Mucosa of rectum (tissue), 2 donors: ENCODE measurements around the gene PYDC1.
"Not testable (repeated sequence)": the region's sequence is repeated elsewhere in the genome, so short reads cannot be mapped to it uniquely, and the experiment has no call there.

Experiments
- H3K27ac ChIP-seq, 2 donors: one replicate each; pipeline ENCODE4 v1.7.0; 2013; ENCODE audit warnings: inconsistent platforms in 2 of 2, low read depth in 2 of 2, low read length in 2 of 2
- H3K27me3 ChIP-seq, 2 donors: one replicate each; pipeline ENCODE4 v1.7.0; 2013; ENCODE audit warnings: low read length in 2 of 2; ENCODE audit not compliant: control insufficient read depth in 2 of 2, insufficient read depth in 2 of 2
- H3K36me3 ChIP-seq, 2 donors: one replicate each; pipeline ENCODE4 v1.7.0; 2013; ENCODE audit warnings: low read length in 2 of 2; ENCODE audit not compliant: control insufficient read depth in 2 of 2, insufficient read depth in 2 of 2
- H3K4me1 ChIP-seq, 2 donors: one replicate each; pipeline ENCODE4 v1.7.0; 2013; ENCODE audit warnings: low read length in 2 of 2, mild to moderate bottlenecking in 1 of 2; ENCODE audit not compliant: control insufficient read depth in 2 of 2, insufficient read depth in 2 of 2
- H3K4me3 ChIP-seq, 2 donors: one replicate each; pipeline ENCODE4 v1.7.0; 2013; ENCODE audit warnings: low read length in 2 of 2
- H3K9ac ChIP-seq, 2 donors: one replicate each; pipeline ENCODE4 v1.7.0; 2013; ENCODE audit warnings: low read length in 2 of 2, low read depth in 1 of 2, mild to moderate bottlenecking in 1 of 2
- H3K9me3 ChIP-seq, 2 donors: one replicate each; pipeline ENCODE4 v1.7.0; 2013; ENCODE audit warnings: low read length in 2 of 2; ENCODE audit not compliant: control insufficient read depth in 2 of 2
- donor health status: healthy.
- donor health status: Normal muscosa, but diverticular disease.

Gene PYDC1

DNA sequence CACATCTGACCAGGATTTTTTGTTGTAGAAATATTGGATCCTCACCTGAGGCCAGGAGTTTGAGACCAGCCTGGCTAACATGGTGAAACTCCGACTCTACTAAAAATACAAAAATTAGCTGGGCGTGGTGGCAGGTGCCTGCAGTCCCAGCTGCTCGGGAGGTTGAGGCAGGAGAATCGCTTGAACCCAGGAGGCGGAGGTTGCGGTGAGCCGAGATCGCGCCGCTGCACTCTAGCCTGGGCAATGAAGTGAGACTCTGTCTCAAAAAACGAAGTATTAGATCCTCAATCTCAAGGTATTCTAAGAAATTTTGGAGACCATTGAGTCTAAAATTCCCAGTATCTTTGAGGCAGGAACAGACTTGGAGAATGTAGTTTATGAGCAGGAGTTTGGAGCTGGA, 21.1 kb downstream of the PYDC1 start:
- not testable (repeated sequence) for H3K4me1 ChIP-seq, H3K4me3 ChIP-seq, H3K9me3 ChIP-seq, H3K9ac ChIP-seq, H3K27ac ChIP-seq, H3K27me3 ChIP-seq
- H3K36me3 ChIP-seq, result peaks cover 47 to 55% of the 10 kb centered on the region in 2 donors

DNA sequence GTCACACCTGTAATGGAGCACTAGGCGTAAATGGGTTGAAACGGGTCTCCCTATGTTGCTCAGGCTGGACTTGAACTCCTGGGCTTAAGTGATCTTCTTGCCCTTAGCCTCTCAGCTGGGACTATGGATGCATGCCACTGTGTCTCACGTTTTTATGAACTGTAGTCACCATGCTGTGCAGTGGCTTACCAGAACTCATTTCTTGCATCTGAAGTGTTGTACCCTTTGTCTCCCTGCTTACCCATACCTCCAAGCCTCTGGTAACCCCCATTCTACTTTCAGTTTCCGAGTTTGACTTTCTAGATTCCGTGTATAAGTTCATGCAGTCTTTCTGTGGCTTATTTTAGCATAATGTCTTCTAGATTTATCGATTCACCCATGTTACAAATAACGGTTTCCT, 22.0 kb downstream of the PYDC1 start:
- no peak overlapping the region for H3K9ac ChIP-seq
- no peak overlapping the region for H3K4me3 ChIP-seq
- H3K36me3 ChIP-seq, result peaks cover 57 to 65% of the 10 kb centered on the region in 2 donors
- no peaks in the 10 kb centered on the region for H3K9me3 ChIP-seq
- H3K4me1 ChIP-seq, result peaks cover 0 to 4% of the 10 kb centered on the region in 2 donors
- no peak overlapping the region for H3K27ac ChIP-seq
- no peaks in the 10 kb centered on the region for H3K27me3 ChIP-seq

- no peak overlapping the region for H3K4me3 ChIP-seq
- H3K4me1 ChIP-seq, result peaks cover 0 to 2% of the 10 kb centered on the region in 2 donors
- H3K27me3 ChIP-seq, result no peaks in the 10 kb centered on the region
- H3K36me3 ChIP-seq, result peaks cover 63 to 74% of the 10 kb centered on the region in 2 donors
- H3K9ac ChIP-seq, result no peak overlapping the region
- no peak overlapping the region for H3K27ac ChIP-seq
- H3K9me3 ChIP-seq, result no peaks in the 10 kb centered on the region
Observed at GRCh38 chr16:31193874-31194273, 23.1 kb downstream of the PYDC1 start.

DNA sequence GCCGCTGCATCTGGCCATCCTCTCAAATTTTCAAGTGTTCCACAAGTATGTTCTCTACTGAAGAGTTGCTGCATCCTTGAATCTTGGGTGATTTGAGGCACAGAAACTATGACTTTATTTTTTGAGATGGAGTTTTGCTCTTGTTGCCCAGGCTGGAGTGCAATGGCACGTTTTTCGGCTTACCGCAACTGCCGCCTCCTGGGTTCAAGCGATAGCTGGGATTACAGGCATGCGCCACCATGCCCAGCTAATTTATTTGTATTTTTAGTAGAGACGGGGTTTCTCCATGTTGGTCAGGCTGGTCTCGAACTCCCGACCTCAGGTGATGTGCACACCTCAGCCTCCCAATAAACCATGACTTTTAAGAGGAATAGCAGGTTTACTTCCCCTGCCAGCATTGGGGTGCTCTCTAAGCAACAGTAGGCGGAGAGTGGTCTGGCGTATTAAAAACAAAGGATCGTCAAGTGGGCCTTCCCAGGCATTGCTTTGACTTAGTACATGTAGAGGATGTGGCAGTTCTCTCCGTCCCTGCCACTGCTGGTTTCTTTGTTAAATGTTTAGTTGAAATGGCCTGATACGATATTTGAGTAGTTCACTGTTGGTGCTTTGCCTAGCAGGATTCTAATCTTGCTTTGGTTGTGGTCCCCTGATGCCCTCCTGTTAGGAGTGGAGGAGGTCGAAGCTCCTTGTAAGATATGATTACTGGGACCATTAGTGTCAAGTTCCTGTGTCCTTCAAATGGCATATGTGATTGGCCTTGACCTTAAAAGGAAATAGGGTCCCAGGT, 23.9 kb downstream of the PYDC1 start:
- H3K4me3 ChIP-seq, result no peak overlapping the region
- no peaks in the 10 kb centered on the region for H3K27me3 ChIP-seq
- no peak overlapping the region for H3K27ac ChIP-seq
- no peaks in the 10 kb centered on the region for H3K9me3 ChIP-seq
- H3K4me1 ChIP-seq, result peaks cover 0 to 2% of the 10 kb centered on the region in 2 donors
- peaks cover 71 to 80% of the 10 kb centered on the region in 2 donors for H3K36me3 ChIP-seq
- no peak overlapping the region for H3K9ac ChIP-seq

- no peak overlapping the region for H3K4me3 ChIP-seq
- H3K36me3 ChIP-seq, result peaks cover 83 to 92% of the 10 kb centered on the region in 2 donors
- H3K27me3 ChIP-seq, result no peaks in the 10 kb centered on the region
- no peaks in the 10 kb centered on the region for H3K9me3 ChIP-seq
- H3K27ac ChIP-seq, result no peak overlapping the region
- peaks cover 0 to 2% of the 10 kb centered on the region in 2 donors for H3K4me1 ChIP-seq
- H3K9ac ChIP-seq, result no peak overlapping the region
Observed at GRCh38 chr16:31191697-31192428, 25.1 kb downstream of the PYDC1 start.

- Histone ChIP-seq H3K9ac (no peak overlapping the region), H3K36me3 (peaks cover 89 to 95% of the 10 kb centered on the region in 2 donors), H3K4me1 (peaks cover 0 to 2% of the 10 kb centered on the region in 2 donors), H3K4me3 (no peak overlapping the region), H3K27ac (no peak overlapping the region), H3K9me3 (no peaks in the 10 kb centered on the region), H3K27me3 (no peaks in the 10 kb centered on the region)
Observed at GRCh38 chr16:31190818-31191444, 26.0 kb downstream of the PYDC1 start.

- no peaks in the 10 kb centered on the region for H3K27me3 ChIP-seq
- no peak overlapping the region for H3K4me3 ChIP-seq
- H3K27ac ChIP-seq, result no peak overlapping the region
- H3K9me3 ChIP-seq, result no peaks in the 10 kb centered on the region
- H3K4me1 ChIP-seq, result peaks cover 0 to 2% of the 10 kb centered on the region in 2 donors
- no peak overlapping the region for H3K9ac ChIP-seq
- H3K36me3 ChIP-seq, result peaks cover 94 to 95% of the 10 kb centered on the region in 2 donors
Observed at GRCh38 chr16:31190061-31190460, 26.9 kb downstream of the PYDC1 start.

GRCh38 chr16:31189412-31189778, 27.5 kb downstream of the PYDC1 start:
- Histone ChIP-seq H3K9me3 (no peaks in the 10 kb centered on the region), H3K27ac (no peak overlapping the region), H3K36me3 (peaks cover 94 to 96% of the 10 kb centered on the region in 2 donors), H3K9ac (no peak overlapping the region), H3K4me1 (peaks cover 0 to 2% of the 10 kb centered on the region in 2 donors), H3K27me3 (no peaks in the 10 kb centered on the region), H3K4me3 (no peak overlapping the region)

- H3K27me3 ChIP-seq, result no peaks in the 10 kb centered on the region
- H3K4me3 ChIP-seq, result no peak overlapping the region
- peaks cover 94 to 96% of the 10 kb centered on the region in 2 donors for H3K36me3 ChIP-seq
- H3K9me3 ChIP-seq, result no peaks in the 10 kb centered on the region
- H3K27ac ChIP-seq, result no peak overlapping the region
- no peak overlapping the region for H3K9ac ChIP-seq
- H3K4me1 ChIP-seq, result peaks cover 0 to 2% of the 10 kb centered on the region in 2 donors
Observed at GRCh38 chr16:31188450-31189411, 28.2 kb downstream of the PYDC1 start.
